Head of caudate nucleus (tissue), 42 donors: ENCODE results near the gene WNT8A.
"Not testable (repeated sequence)": the region's sequence is repeated elsewhere in the genome, so short reads cannot be mapped to it uniquely, and the experiment has no call there.

Experiments
- DNase-seq, 42 donors: peaks; one replicate each; pipeline versions ENCODE4 v3.0.0 to v3.0.0-alpha.2; 2020 to 2021; ENCODE audit warnings: mixed read lengths in 7 of 42
- intact Hi-C: fragments of 100-400 bp; cut with DNase I; formaldehyde crosslinking; loops from one replicate; pipeline ENCODE4 v1.15.0; 2022

The WNT8A gene, protein sequence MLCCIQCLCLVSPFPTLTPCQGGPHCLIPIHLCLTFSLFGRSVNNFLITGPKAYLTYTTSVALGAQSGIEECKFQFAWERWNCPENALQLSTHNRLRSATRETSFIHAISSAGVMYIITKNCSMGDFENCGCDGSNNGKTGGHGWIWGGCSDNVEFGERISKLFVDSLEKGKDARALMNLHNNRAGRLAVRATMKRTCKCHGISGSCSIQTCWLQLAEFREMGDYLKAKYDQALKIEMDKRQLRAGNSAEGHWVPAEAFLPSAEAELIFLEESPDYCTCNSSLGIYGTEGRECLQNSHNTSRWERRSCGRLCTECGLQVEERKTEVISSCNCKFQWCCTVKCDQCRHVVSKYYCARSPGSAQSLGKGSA

DNA sequence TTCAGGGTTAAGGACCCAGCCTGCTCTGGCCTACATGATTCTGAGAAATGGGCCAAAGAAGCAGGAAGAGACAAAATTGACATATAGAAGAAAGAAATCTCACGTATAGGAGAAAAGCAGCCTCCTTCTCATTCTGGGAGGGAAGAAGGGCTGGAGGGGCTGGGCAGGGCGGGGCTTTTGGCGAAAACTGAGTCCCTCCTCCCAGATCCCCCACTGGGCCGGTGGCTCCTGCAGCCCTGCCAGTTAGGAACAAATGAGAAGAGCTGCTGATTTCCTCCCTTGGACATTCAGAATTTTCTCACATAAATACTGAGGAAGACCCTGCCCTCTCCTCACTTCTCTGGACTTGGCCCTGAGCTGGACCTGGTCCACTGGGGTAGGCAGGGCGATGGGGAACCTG lies at the start of gene WNT8A:
TSS of gene WNT8A (plus strand) at position 332 of the 400 bp plus-strand sequence. CDS start 95 bp downstream, outside the sequence.
- DNase-seq: no peak
- intact Hi-C loops: no loop called here

DNA sequence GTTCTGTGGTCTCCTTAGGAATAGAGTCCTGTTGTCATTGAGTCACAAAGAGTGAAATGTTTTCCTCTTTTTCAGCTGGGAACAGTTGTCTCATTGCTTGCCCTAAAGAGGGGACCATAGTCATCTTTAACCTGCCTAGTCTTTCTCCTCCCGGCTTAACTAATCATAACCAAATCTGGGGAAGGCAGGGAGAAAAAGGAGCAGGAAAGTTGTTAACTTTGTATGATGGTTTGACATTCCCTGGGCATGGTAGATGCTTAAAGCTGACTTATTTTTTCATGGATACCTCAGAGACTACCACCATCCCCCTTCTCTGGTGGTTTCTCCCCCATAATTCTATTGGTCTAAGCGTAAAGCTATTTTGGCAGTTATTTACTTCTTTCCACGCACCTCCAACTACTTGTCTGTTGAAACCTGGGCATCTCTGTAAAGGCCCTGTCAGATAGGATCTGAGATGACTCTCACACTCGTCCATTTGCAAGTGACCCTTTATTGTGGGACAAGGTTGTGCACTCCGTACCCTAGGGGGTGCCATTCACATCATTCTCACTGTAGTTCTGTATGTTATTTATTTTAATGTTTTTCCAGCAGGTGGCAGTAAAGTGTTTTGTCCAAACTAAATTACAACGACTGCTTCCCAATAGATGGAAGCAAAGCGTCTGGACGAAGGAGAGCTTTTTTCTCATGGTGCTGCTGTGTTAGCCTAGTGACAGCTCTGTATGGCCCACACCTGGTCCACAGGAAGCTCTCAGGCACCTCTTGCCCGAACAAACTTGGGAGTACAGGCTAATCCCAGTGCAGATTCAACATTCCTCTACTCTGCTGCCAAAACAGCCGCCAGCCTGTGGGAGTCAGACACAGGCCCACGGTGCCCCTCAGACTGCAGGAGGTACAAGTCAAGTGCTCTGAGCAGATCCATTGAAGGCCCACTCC lies 48.0 kb upstream of the WNT8A start:
- DNase-seq: peak; percentile 20 to 87 (median 68)
- intact Hi-C loops: loop anchor here (2.0 to 10.0 kb wide), 2 partner anchors 33 to 151 kb away; partner anchors contain the start of gene PKD2L2

DNA sequence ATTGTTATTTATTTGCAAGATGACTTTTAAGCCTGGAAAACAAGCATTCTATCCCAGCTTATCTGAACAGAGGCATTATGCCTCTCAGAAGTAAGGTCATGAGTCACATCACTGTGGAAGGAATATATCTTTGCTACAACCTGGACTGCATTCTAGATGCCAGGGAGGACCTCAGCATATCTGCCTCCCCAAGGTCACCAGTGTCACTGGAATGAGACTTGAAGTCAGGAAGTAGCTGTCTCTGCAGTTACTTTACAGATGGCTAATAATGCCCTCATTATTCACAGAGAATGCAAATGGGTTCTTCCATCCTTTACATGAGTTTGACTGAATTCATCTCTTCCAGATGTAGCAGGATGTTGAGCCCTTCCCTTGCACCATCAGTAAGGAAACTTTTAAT lies 46.6 kb upstream of the WNT8A start:
- DNase-seq: peak in 1 of 42 donors; percentile 12
- intact Hi-C loops: loop anchor here (10.0 kb wide), 1 partner anchor 152 kb away; the partner anchor contains the start of gene PKD2L2

DNA sequence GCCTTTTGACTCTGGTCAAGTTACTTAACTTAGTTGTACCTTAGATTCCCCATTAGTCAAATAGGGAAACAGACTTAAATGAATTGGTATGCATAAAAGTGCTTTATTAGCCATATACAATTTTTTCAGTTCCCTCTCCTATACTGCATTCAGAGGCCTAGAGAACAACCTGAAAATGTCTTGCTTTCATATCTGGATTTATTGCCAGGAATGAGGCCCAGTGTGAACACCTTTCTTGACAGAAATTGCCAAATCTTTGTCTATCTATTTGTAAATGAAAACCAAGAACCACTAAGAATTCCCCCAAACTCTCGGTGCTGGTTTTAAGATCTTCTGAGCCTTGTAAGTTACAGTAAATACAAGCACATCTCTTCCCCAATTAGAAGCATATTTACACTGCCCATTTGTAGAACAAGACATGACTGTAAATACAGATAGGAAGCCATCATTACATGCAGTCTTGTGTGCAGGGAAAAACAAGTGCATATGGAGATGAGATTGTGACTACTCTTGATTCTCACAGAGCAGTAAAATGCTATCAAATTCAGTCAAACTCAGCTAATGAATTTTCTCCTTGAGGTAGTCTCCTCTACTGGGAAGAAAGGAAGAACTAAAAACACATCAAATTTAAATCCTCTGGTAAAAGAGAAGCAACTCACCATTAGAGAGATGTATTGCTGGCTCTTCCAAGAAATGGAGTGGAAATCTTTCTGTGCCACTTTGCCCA lies 45.8 kb upstream of the WNT8A start:
- intact Hi-C loops: loop anchor here (10.0 kb wide), 1 partner anchor 153 kb away; the partner anchor contains the start of gene PKD2L2
- no peak for DNase-seq

DNA sequence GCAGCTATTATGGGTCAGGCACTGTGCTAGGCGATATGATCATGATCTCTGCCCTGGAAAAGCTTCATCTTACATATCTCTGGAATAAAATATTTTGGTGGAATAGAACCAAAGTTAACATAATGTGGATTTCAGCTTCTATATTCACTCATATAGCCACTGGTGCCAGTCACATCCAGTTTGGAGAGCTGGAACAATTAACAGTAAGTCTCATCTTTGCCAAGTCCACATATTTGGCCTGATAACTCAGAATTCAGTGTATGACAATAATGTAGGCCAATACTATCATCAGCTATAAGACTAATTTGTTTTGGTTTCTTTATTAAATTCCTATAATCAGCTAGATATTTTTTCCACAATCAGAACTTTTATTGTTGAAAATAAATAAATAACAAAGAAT lies 45.0 kb upstream of the WNT8A start:
- DNase-seq: peak in 13 of 42 donors; percentile 12 to 67 (median 33)
- intact Hi-C loops: loop anchor here (10.0 kb wide), 1 partner anchor 154 kb away; the partner anchor contains the start of gene PKD2L2

DNA sequence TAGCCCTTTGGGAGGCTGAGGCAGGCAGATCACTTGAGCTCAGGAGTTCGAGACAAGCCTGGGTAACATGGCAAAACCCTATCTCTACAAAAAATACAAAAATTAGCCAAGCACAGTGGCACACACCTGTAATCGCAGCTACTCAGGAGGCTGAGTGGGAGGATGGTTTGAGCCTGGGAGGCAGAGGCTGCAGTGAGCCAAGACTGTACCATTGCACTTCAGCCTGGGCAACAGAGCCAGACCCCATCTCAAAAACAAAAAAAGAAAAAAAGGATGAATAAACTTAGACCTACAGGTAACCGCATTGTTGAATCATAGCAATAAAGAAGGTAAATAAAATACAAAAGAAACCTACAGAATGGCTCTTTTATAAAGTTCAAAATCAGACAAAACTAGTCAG lies 38.5 kb upstream of the WNT8A start:
- intact Hi-C loops, DNase-seq: not testable (repeated sequence)

DNA sequence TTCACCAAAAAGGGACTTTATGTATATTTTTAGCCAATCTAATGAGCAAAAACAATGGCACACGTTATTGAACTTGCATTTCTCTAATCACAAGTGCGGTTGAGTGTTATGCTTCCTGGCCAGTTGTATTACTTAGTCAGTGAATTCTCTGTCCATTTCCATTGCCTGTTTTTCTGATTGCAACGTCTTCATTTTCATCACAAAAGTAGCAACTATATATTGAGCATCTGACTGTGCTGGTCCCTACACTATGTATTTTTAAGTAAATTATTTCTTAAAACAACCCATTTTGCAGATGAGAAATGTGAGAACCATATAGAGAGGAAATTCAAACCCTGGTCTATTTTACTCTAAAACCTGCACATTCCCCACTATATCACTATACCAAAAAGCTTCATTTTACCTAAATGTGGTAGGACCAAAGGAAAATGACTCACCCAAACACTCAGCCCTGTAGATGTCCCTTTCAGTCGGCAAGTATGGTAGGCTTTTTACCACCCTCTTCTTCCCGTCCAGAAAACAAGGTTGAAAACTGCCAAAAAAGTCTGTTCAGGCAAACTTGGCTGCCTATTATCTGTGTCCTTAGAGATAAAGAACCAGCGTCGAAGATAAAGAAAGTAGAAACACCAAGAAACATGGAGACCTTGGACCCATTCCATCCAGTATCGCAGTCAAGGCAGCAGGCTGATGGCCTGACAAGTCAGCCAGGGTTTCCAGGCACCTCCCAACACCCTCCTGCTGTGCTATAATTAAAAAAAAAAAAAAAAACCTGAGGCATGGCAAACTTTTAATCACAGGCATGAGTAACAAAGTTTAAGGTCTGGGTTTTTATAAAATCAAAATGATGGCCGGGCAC lies 32.2 kb upstream of the WNT8A start:
- intact Hi-C loops: no loop called here
- peak in 2 of 42 donors; percentile 4 to 42 for DNase-seq

DNA sequence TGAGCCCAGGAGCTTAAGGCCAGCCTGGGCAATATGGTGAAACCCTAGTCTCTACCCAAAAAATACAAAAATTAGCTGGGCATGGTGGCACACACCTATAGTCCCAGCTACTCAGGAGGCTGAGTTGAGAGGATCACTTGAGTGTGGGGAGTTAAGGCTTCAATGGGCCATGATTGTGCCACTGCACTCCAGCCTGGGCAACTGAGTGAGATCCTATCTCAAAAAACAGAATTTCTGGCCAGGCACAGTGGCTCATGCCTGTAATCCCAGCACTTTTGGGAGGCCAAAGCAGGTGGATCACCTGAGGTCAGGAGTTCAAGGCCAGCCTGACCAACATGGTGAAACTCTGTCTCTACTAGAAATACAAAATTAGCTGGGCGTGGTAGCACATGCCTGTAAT lies 31.1 kb upstream of the WNT8A start:
- intact Hi-C loops: not testable (repeated sequence)
- DNase-seq: peak in 3 of 42 donors; percentile 17 to 29 (median 19)

DNA sequence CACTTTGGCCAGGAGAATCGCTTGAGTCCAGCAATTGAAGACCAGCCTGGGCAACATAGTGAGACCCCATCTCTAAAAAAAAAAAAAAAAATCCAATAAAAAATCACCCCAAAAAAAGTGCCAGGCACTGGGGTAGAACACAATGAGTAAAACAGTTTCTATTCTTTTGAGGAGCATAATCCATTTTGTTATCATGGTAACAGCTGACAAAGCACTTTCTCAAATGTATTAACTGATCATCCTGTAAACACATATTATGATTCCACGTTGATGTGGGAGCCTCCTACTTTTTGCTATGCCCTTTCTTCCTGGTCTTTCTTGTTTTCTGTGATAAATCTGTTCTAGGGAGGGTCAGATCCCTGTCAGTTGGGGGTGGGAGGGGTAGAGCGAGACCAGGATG lies 30.3 kb upstream of the WNT8A start:
- DNase-seq: peak in 2 of 42 donors; percentile 17 to 32
- intact Hi-C loops: no loop called here

GRCh38 chr5:138054206-138054605 lies 29.6 kb upstream of the WNT8A start:
- intact Hi-C loops: no loop called here
- DNase-seq: peak in 4 of 42 donors; percentile 11 to 40 (median 24)

DNA sequence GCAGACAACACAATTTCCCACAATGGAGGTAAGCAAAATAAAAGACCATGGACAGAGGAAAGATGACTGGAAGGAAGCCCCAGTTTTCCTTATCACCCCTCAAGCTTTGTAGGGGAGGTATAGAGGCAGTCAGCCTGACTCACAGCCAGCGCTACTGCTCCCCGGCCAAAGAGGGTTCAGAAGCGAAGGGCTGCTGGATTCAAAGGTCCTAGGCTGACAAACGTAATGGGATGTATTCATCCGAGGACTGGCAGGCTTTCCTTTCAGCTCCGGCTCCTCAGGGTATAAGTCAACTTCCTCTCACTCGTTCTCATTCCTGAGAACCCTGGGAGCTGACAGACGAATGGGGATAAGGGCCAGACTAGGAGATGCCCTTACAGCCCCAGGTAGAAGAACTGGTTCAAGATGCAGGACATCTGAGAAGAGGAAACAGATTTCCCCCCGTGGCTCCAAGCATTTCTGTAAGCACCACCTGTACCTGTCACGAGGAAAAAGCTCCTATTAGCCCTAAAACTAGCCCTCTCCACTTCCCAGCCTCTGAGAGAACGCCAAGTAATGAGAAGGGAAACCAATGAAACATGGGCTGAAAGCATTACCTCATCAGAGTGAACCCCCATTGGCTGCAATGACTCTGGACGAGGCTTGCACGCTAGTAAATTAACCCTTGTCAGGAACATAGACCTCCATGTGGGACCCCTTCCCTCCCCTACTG lies 28.8 kb upstream of the WNT8A start:
- intact Hi-C loops: no loop called here
- peak; percentile 13 to 92 (median 72) for DNase-seq

DNA sequence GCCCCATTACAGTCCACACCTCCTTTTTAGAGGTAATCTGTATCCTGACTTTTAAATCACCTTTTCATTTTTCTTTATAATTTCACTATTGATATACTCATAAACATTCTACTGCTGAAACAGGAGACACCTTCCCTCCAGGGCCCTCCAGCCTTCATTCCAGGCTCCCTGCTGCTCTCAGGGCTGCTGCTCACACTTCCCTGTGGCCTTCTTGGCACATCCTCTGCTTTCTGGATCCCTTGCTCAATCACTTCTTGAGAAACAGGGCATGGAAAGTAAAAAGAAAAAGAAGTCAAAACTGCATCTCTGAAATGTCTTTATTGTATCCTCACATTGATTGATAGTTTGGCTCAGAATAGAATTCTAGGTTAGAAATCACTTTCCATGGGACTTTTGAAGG lies 19.3 kb upstream of the WNT8A start:
- peak in 1 of 42 donors; percentile 26 for DNase-seq
- intact Hi-C loops: no loop called here

DNA sequence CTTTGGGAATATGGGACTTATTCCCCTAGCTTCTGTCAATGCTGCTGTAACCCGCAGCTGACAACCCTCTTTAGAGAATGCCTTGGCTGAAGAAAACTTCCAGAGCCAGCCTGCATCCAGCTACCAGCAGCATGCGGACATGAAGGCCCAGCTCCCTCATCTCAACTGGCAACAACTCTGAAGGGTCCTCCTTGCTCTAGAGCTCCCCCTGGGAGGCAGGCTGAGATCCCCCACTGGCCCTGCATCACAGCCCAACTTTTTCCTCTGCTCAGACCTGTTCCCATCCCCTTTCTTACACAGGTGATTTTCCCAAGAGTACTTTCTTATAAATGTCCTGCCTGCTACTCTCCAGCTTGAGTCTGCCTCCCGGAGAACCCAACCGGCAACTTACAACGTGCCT lies 18.7 kb upstream of the WNT8A start:
- DNase-seq: peak in 8 of 42 donors; percentile 11 to 62 (median 37)
- intact Hi-C loops: no loop called here

DNA sequence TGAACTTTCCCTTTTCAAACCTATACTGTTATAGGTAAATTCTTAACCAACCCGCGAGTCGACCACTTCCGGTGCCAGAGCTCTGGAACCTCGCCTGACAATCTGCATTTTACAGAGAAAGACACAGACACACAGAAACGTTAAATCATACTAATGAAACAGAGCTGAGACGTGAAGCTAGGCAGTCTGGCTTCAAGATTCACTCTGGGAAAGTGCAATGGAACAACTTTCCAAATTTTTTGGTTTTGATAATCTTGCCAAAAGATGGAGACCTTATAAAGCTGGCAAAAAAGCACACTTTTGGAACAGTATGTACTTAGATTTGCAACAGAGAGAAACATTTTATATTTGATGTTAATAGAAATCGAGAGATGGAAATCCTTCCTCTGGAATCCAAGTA lies 15.9 kb upstream of the WNT8A start:
- no peak for DNase-seq
- intact Hi-C loops: loop anchor here (2.0 kb wide), 1 partner anchor 33 kb away; no protein-coding TSS in a partner anchor

DNA sequence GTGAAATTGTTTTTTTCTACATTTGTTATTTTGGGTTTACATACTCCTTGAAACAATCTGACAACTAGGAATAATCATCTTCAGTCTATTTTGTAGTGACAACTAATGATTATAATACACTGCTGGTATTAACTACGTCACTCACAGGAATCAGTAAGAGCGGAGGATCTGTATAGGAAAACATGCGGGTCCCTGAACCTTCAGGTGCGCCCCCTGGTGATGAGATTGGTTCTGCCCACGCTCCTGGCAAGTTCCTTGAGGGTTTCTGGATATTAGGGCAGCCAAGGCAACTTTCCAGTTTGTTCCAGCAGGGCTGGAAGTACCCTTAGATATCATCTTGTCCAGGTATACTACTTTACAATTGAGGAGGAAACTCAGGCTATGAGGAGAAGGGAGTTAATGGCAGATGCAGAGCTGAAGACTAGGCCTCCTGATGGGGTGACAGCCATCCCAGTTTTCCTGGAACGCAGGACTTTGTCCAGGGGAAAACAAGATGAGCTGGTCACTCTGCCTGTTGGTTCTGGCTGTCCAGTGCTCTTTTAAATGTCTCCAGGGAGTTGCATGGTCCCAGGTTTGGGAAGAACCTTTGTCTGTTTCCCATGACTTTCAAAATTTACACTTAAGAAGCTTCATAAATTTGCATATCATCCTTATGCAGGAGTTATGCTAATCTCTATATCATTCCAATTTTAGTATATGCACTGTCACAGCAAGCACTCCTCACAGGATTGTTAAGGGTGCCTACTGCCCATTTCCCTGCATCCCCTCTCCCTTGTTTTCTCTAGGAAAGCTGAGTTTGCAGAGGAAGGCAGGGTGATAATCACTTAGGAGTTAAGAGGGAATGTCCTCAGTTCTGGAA lies 14.9 kb upstream of the WNT8A start:
- intact Hi-C loops: loop anchor here (2.0 kb wide), 1 partner anchor 34 kb away; no protein-coding TSS in a partner anchor

GRCh38 chr5:138070026-138070425 lies 13.8 kb upstream of the WNT8A start:
- intact Hi-C loops, DNase-seq: not testable (repeated sequence)

More for the DNA sequence above, 14.9 kb upstream of the WNT8A start:
- peak; percentile 25 to 94 (median 79) for DNase-seq
